Retinal pigment epithelial cell (primary cell): ENCODE data around the gene P3H2.

Experiments used
- DNase-seq: peaks from one replicate; pipeline ENCODE4 v3.0.0-alpha.2; 2010; ENCODE audit warnings: low read depth
- H3K4me3 ChIP-seq: 2 replicates; pipeline ENCODE4 v1.5.1; 2011; ENCODE audit warnings: mild to moderate bottlenecking, low read length, control low read depth, moderate library complexity
- CTCF ChIP-seq: conservative IDR thresholded peaks from 2 replicates; pipeline ENCODE4 v1.5.1; 2011; ENCODE audit warnings: low read depth, low read length, control low read depth, inconsistent platforms

Gene P3H2

GRCh38 chr3:190032923-190033322, 87.8 kb downstream of the P3H2 start:
- DNase-seq, result no peak
- TF ChIP-seq CTCF, result no peak
- H3K4me3 ChIP-seq, result no peak overlapping the region

- no peak for DNase-seq
- no peak overlapping the region for H3K4me3 ChIP-seq
- no peak for TF ChIP-seq CTCF
These were observed 88.6 kb downstream of the P3H2 start for GRCh38 chr3:190031887-190032752.

- DNase-seq, result no peak
- TF ChIP-seq CTCF, result no peak
- H3K4me3 ChIP-seq, result no peak overlapping the region
These were observed 93.6 kb downstream of the P3H2 start for GRCh38 chr3:190027116-190027515.

- DNase-seq, result no peak
- TF ChIP-seq CTCF, result no peak
- H3K4me3 ChIP-seq, result no peak overlapping the region
These were observed 94.5 kb downstream of the P3H2 start for GRCh38 chr3:190026154-190026553.

- no peak overlapping the region for H3K4me3 ChIP-seq
- no peak for DNase-seq
- TF ChIP-seq CTCF, result no peak
These were observed 95.8 kb downstream of the P3H2 start for GRCh38 chr3:190024912-190025311.

GRCh38 chr3:190019844-190020243, 100.9 kb downstream of the P3H2 start:
- DNase-seq, result no peak
- TF ChIP-seq CTCF, result peak; percentile 20
- no peak overlapping the region for H3K4me3 ChIP-seq

- no peak for TF ChIP-seq CTCF
- no peak for DNase-seq
- H3K4me3 ChIP-seq, result no peak overlapping the region
These were observed 101.7 kb downstream of the P3H2 start for GRCh38 chr3:190019006-190019405.
